RWPE1 (cell line): ENCODE measurements around the gene CCDC43.

Experiments used
- CTCF ChIA-PET: fragments of 350-600 bp; sonication (Branson Sonifier 250); formaldehyde crosslinking; extraction: SDS; loops from one replicate; lab custom pipeline; 2021; lab: Yijun Ruan, JAX
- POLR2A ChIA-PET: fragments of 400-600 bp; formaldehyde crosslinking; extraction: SDS; loops from one replicate; lab custom pipeline; 2020; ENCODE audit warnings: antibody characterized with exemption; ENCODE audit not compliant: low non-redundant PET; lab: Yijun Ruan, JAX
- DNase-seq: peaks from one replicate; pipeline ENCODE4 v3.0.0; 2012; ENCODE audit warnings: low spot score
- H3K27ac ChIP-seq: fragments of 450-650 bp; 2 replicates; pipeline ENCODE4 v1.5.1; 2017
- CTCF ChIP-seq: fragments of 450-650 bp; conservative IDR thresholded peaks from 2 replicates; pipeline ENCODE4 v1.5.1; 2017; ENCODE audit warnings: low read depth, mild to moderate bottlenecking

CCDC43 gene

GRCh38 chr17:44655983-44656710 lies 33.4 kb downstream of the CCDC43 start, which contains the start of gene MEIOC:
Gene MEIOC, plus strand, starts transcription at chr17:44656468. Its CDS starts 146 bp downstream, at chr17:44656614.
- no peak for TF ChIP-seq CTCF
- peak; percentile 55 for DNase-seq
- CTCF ChIA-PET: interaction anchor here (0.6 to 1.0 kb wide), 5 partner anchors 12 to 299 kb away, joined by 3 to 5 read pairs (median 4); no protein-coding TSS in a partner anchor
- POLR2A ChIA-PET: no interaction called here
- H3K27ac ChIP-seq: no peak within 1 kb of the TSS

GRCh38 chr17:44653954-44654353 lies 35.6 kb downstream of the CCDC43 start:
- POLR2A ChIA-PET: no interaction called here
- no peak for TF ChIP-seq CTCF
- CTCF ChIA-PET: interaction anchor here (0.5 to 0.7 kb wide), 2 partner anchors 12 to 17 kb away, joined by 3 read pairs; no protein-coding TSS in a partner anchor
- no peak overlapping the region for H3K27ac ChIP-seq
- DNase-seq: no peak

- POLR2A ChIA-PET: no interaction called here
- no peak overlapping the region for H3K27ac ChIP-seq
- no peak for DNase-seq
- TF ChIP-seq CTCF: no peak
- CTCF ChIA-PET: interaction anchor here (0.5 to 0.7 kb wide), 3 partner anchors 12 to 282 kb away, joined by 3 to 8 read pairs (median 3); no protein-coding TSS in a partner anchor
These were observed 36.2 kb downstream of the CCDC43 start for GRCh38 chr17:44653384-44653783.

GRCh38 chr17:44652727-44653126 lies 36.8 kb downstream of the CCDC43 start:
- no peak for TF ChIP-seq CTCF
- H3K27ac ChIP-seq: no peak overlapping the region
- ChIA-PET CTCF (no interaction called here), POLR2A (no interaction called here)
- no peak for DNase-seq

- no peak overlapping the region for H3K27ac ChIP-seq
- POLR2A ChIA-PET: no interaction called here
- no peak for TF ChIP-seq CTCF
- CTCF ChIA-PET: no interaction called here
- no peak for DNase-seq
These were observed 38.3 kb downstream of the CCDC43 start for GRCh38 chr17:44651228-44651627.

- H3K27ac ChIP-seq: no peak overlapping the region
- no peak for TF ChIP-seq CTCF
- CTCF ChIA-PET: no interaction called here
- DNase-seq: no peak
- POLR2A ChIA-PET: no interaction called here
These were observed 40.6 kb downstream of the CCDC43 start for GRCh38 chr17:44648963-44649362.
